Natural killer cell treated with Interleukin-12 subunit alpha and Interleukin-12 subunit beta and Interleukin-15 and Interleukin-18, amount 100 ng/mL, for 72 hours (primary cell): ENCODE measurements around the gene PCBP3. TPM values are rescaled to one million over a fixed set of nuclear protein-coding genes. Genes with fewer than 3 reads are reported as not detected.

Experiments
- ATAC-seq, 2 donors: fragments of 150-1000 bp; cut with Tn5 transposase in 1 of 2; sonication (Bioruptor Pico), chemical (Tn5 transposase) in 1 of 2; 2 replicates each; pipeline ENCODE4 v1.10.0; 2021
- DNase-seq: peaks from one replicate; pipeline ENCODE4 v3.0.0; 2022; ENCODE audit warnings: low spot score
- H3K27ac Mint-ChIP-seq, 2 donors: 1 replicate in 1 of 2; 2 replicates in 1 of 2; pipeline ENCODE4 v1.8.0; 2022; ENCODE audit warnings: mixed read lengths in 2 of 2, mild to moderate bottlenecking in 1 of 2, moderate library complexity in 1 of 2
- H3K27me3 Mint-ChIP-seq, 2 donors: 1 replicate in 1 of 2; 2 replicates in 1 of 2; pipeline ENCODE4 v1.8.0; 2022; ENCODE audit warnings: mixed read lengths in 2 of 2
- H3K36me3 Mint-ChIP-seq: one replicate; pipeline ENCODE4 v1.8.0; 2022; ENCODE audit warnings: mixed read lengths
- H3K4me1 Mint-ChIP-seq, 2 donors: 1 replicate in 1 of 2; 2 replicates in 1 of 2; pipeline ENCODE4 v1.8.0; 2022; ENCODE audit warnings: low read depth in 2 of 2, mixed read lengths in 2 of 2, mild to moderate bottlenecking in 1 of 2
- H3K4me3 Mint-ChIP-seq: one replicate; pipeline ENCODE4 v1.8.0; 2022; ENCODE audit warnings: mixed read lengths
- H3K9me3 Mint-ChIP-seq: 2 replicates; pipeline ENCODE4 v1.8.0; 2022; ENCODE audit warnings: mixed read lengths
- total RNA-seq, 2 donors: library from RNA; stranded (reverse); gene quantifications; one replicate each; pipeline ENCODE4 v1.2.3, GENCODE V29; 2022

The PCBP3 gene
- total RNA-seq, 2 donors from 2014 or later: 0.43 to 1.4 TPM

GRCh38 chr21:45887120-45887611 lies 243.6 kb downstream of the PCBP3 start:
- DNase-seq (no peak), ATAC-seq (no peak)
- Mint-ChIP-seq H3K9me3 (peaks cover 7% of the 10 kb centered on the region), H3K27ac (no peak overlapping the region), H3K27me3 (peaks cover 22 to 23% of the 10 kb centered on the region in 2 donors), H3K4me3 (no peak overlapping the region), H3K36me3 (peaks cover 7% of the 10 kb centered on the region), H3K4me1 (peaks cover 24% of the 10 kb centered on the region in 2 donors)

- DNase-seq: no peak
- Mint-ChIP-seq H3K27me3 (peaks cover 17 to 22% of the 10 kb centered on the region in 2 donors), H3K36me3 (peaks cover 7% of the 10 kb centered on the region), H3K4me1 (peaks cover 24 to 26% of the 10 kb centered on the region in 2 donors), H3K9me3 (peaks cover 7% of the 10 kb centered on the region), H3K4me3 (no peak overlapping the region), H3K27ac (no peak overlapping the region)
- no peak for ATAC-seq
These were observed 244.3 kb downstream of the PCBP3 start for GRCh38 chr21:45887788-45888187.

- DNase-seq (no peak), ATAC-seq (no peak)
- no peak overlapping the region for H3K4me3 Mint-ChIP-seq
These were observed 245.0 kb downstream of the PCBP3 start for GRCh38 chr21:45888386-45889009.

GRCh38 chr21:45889256-45889655 lies 245.7 kb downstream of the PCBP3 start:
- H3K27ac Mint-ChIP-seq: no peak overlapping the region
- ATAC-seq (no peak), DNase-seq (no peak)
- peaks cover 7% of the 10 kb centered on the region for H3K36me3 Mint-ChIP-seq
- H3K4me3 Mint-ChIP-seq: no peak overlapping the region
- H3K27me3 Mint-ChIP-seq: peaks cover 12 to 16% of the 10 kb centered on the region in 2 donors
- H3K4me1 Mint-ChIP-seq: peaks cover 24 to 26% of the 10 kb centered on the region in 2 donors
- H3K9me3 Mint-ChIP-seq: peaks cover 7% of the 10 kb centered on the region

More at GRCh38 chr21:45888386-45889009, 245.0 kb downstream of the PCBP3 start:
- Mint-ChIP-seq H3K27me3 (peaks cover 12 to 18% of the 10 kb centered on the region in 2 donors), H3K9me3 (peaks cover 7% of the 10 kb centered on the region), H3K4me1 (peaks cover 24 to 26% of the 10 kb centered on the region in 2 donors), H3K27ac (no peak overlapping the region), H3K36me3 (peaks cover 7% of the 10 kb centered on the region)

- ATAC-seq (no peak), DNase-seq (no peak)
- H3K4me1 Mint-ChIP-seq: peaks cover 22 to 24% of the 10 kb centered on the region in 2 donors
- peaks cover 12 to 16% of the 10 kb centered on the region in 2 donors for H3K27me3 Mint-ChIP-seq
- H3K36me3 Mint-ChIP-seq: peaks cover 7% of the 10 kb centered on the region
- H3K9me3 Mint-ChIP-seq: peaks cover 7% of the 10 kb centered on the region
- no peak overlapping the region for H3K4me3 Mint-ChIP-seq
- H3K27ac Mint-ChIP-seq: no peak overlapping the region
These were observed 246.4 kb downstream of the PCBP3 start for GRCh38 chr21:45889961-45890360.

- no peaks in the 10 kb centered on the region for H3K36me3 Mint-ChIP-seq
- H3K27ac Mint-ChIP-seq: no peak overlapping the region
- peaks cover 12 to 16% of the 10 kb centered on the region in 2 donors for H3K27me3 Mint-ChIP-seq
- no peak for DNase-seq
- no peak for ATAC-seq
- peaks cover 11 to 13% of the 10 kb centered on the region in 2 donors for H3K4me1 Mint-ChIP-seq
- no peaks in the 10 kb centered on the region for H3K9me3 Mint-ChIP-seq
- H3K4me3 Mint-ChIP-seq: no peak overlapping the region
These were observed 248.0 kb downstream of the PCBP3 start for GRCh38 chr21:45891388-45892155.

GRCh38 chr21:45892156-45892915 lies 248.8 kb downstream of the PCBP3 start:
- ATAC-seq (peak; percentile 11), DNase-seq (no peak)
- H3K27ac Mint-ChIP-seq: no peak overlapping the region
- H3K9me3 Mint-ChIP-seq: no peaks in the 10 kb centered on the region
- peaks cover 12 to 16% of the 10 kb centered on the region in 2 donors for H3K27me3 Mint-ChIP-seq
- peaks cover 7 to 11% of the 10 kb centered on the region in 2 donors for H3K4me1 Mint-ChIP-seq
- H3K36me3 Mint-ChIP-seq: no peaks in the 10 kb centered on the region
- no peak overlapping the region for H3K4me3 Mint-ChIP-seq

- Mint-ChIP-seq H3K27ac (no peak overlapping the region), H3K9me3 (no peaks in the 10 kb centered on the region), H3K27me3 (peaks cover 12 to 16% of the 10 kb centered on the region in 2 donors), H3K4me1 (peaks cover 7 to 11% of the 10 kb centered on the region in 2 donors), H3K4me3 (no peak overlapping the region), H3K36me3 (no peaks in the 10 kb centered on the region)
- ATAC-seq (no peak), DNase-seq (no peak)
These were observed 249.6 kb downstream of the PCBP3 start for GRCh38 chr21:45892916-45893739.

GRCh38 chr21:45893740-45894449 lies 250.4 kb downstream of the PCBP3 start:
- Mint-ChIP-seq H3K4me1 (peaks cover 2 to 7% of the 10 kb centered on the region in 2 donors), H3K9me3 (no peaks in the 10 kb centered on the region), H3K4me3 (no peak overlapping the region)

GRCh38 chr21:45894450-45894825 lies 250.9 kb downstream of the PCBP3 start:
- Mint-ChIP-seq H3K4me3 (no peak overlapping the region), H3K36me3 (no peaks in the 10 kb centered on the region), H3K27me3 (peaks cover 12 to 13% of the 10 kb centered on the region in 2 donors), H3K27ac (no peak overlapping the region), H3K4me1 (peaks cover 0 to 6% of the 10 kb centered on the region in 2 donors), H3K9me3 (no peaks in the 10 kb centered on the region)
- no peak for ATAC-seq
- no peak for DNase-seq

More at GRCh38 chr21:45893740-45894449, 250.4 kb downstream of the PCBP3 start:
- Mint-ChIP-seq H3K36me3 (no peaks in the 10 kb centered on the region), H3K27me3 (peaks cover 12 to 15% of the 10 kb centered on the region in 2 donors), H3K27ac (no peak overlapping the region)
- DNase-seq (no peak), ATAC-seq (no peak)

- H3K9me3 Mint-ChIP-seq: no peaks in the 10 kb centered on the region
- peaks cover 0 to 6% of the 10 kb centered on the region in 2 donors for H3K4me1 Mint-ChIP-seq
- DNase-seq: no peak
- H3K36me3 Mint-ChIP-seq: no peaks in the 10 kb centered on the region
- H3K4me3 Mint-ChIP-seq: no peak overlapping the region
- H3K27ac Mint-ChIP-seq: no peak overlapping the region
- ATAC-seq: no peak
- peaks cover 11 to 12% of the 10 kb centered on the region in 2 donors for H3K27me3 Mint-ChIP-seq
These were observed 251.6 kb downstream of the PCBP3 start for GRCh38 chr21:45894906-45895777.
